Measurements from ENCODE around the gene TNFRSF4. TPM values are rescaled to one million over a fixed set of nuclear protein-coding genes. Genes with fewer than 3 reads are reported as not detected.

The TNFRSF4 gene
- total RNA-seq, 1 donor = not detected

DNA sequence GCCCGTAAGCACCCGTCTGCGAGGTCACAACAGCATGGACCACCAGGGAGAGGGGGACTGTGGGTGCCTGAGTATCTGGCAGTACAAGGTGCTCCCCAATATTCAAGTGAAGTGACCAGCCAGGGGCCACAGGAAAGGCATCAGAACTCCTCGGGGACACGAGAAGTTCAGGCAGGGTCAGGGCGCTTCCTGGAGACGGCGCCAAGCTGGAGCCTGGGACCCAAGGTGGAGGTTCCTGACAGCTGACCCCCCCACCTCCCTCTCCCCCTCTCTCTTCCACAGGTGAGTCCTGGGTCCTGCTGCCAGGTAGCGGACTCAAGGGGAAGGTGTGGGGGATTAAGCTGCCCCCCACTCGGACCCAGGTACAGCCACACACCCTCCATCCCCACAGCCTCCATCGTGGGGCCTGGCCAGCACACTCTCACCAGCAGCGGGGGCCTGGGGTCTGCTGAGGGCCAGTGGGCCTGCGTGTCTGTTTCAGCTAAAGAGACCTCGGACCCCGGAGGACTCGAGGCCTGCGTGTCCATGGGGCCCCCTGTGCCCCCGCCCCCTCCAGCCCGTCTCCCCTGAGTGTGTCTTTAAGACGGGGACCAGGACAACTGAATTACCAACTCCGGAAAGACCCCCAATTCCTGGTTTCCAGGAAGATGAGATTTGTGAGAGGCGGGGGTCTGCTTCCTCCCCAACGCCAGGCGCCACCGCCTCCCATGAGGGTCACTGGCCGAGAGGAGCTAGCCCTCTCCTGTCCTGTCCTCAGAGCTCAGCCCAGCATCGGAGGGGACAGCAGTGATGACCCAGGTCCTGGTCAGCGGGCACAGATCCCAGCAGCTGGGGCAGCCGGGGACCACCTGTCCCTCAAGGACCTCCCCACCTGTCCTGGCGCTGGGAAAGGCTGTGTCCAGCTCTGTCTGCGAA, 13.7 kb downstream of the TNFRSF4 start:
- TF ChIP-seq, protein P1, sequence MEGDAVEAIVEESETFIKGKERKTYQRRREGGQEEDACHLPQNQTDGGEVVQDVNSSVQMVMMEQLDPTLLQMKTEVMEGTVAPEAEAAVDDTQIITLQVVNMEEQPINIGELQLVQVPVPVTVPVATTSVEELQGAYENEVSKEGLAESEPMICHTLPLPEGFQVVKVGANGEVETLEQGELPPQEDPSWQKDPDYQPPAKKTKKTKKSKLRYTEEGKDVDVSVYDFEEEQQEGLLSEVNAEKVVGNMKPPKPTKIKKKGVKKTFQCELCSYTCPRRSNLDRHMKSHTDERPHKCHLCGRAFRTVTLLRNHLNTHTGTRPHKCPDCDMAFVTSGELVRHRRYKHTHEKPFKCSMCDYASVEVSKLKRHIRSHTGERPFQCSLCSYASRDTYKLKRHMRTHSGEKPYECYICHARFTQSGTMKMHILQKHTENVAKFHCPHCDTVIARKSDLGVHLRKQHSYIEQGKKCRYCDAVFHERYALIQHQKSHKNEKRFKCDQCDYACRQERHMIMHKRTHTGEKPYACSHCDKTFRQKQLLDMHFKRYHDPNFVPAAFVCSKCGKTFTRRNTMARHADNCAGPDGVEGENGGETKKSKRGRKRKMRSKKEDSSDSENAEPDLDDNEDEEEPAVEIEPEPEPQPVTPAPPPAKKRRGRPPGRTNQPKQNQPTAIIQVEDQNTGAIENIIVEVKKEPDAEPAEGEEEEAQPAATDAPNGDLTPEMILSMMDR (IDR thresholded peaks at IDR 0.05; ENCODE audit: insufficient read depth, low read length) = no peak
- no peak for DNase-seq (ENCODE audit: low read depth)
- no peak overlapping the region for H3K4me3 ChIP-seq (ENCODE audit: low read depth, low read length)

DNA sequence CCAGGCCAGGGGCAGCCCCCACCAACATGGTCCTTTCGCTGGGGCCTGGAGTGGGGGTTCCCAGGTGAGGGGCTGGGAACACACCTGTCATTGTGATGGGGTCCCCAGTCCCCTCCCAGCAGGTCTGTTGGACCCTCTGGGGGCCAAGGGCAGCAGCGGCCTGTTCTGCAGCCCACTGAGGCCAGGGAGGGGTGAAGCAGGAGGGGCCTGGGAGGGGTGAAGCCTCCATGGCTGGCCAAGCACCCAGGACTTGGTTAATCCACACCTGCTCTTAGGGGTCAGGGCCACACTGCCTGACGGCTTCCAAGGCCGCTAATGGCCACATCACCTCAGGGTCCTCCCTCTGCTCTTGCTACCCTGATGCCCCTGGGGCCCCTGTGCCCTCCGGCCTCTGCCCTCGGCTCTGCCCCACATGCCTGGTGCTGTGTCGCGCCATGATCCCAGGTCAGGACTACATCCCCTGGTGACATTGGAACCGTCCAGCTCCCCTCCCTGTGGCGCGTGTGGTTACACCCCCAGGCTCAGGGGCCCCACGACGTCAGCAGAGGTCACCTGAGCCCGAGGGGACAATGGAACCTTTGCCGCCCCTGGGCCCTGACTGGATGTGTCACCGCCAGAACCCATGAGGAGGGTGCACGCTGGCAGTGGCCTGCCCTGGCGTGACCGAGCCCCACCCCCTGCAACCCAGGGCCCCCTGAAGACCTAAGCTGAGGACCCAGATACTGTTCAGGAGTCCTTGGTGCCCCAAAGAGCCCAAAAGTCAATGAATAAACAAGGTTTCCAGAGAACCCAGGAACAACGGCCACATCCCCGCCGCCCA, 14.6 kb downstream of the TNFRSF4 start:
- DNase-seq (ENCODE audit: low read depth) = no peak
- no peak overlapping the region for H3K4me3 ChIP-seq (ENCODE audit: low read depth, low read length)
- TF ChIP-seq, protein P1 (IDR thresholded peaks at IDR 0.05; ENCODE audit: insufficient read depth, low read length) = no peak

DNA sequence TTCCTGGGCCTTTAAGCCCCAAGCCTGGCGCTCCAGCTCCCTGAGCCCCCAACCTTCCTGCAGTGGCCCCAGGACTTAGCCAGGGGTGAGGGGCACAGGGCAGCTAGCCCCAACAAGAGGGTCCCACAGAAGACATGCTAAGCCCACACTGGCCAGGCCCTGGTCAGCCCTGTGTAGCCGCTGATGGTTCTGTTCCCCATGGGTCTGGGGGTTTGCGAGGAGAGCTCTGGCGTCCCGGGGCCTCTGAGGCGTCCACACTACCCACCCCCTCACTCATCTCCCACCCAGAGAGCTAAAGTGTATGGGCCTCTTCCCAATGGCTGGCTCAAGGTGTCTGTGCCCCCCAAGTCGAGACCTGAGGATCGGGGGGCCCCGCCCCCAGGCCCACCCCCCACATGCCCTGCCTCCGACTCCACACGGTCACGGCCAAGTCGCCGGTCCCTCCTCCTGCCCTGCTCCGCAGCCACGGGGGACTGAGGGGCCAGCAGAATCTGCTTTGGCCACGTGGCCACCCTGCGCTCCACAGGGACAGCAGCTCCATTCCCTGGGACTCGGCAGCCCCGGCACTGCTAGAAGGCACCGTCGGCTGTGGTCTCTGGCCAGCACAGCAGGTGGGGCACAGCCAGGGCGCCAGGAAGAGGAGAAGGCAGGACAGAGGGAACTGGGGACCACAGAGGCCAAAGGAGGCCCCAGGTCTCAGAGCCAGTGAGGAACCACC, 15.4 kb downstream of the TNFRSF4 start:
- TF ChIP-seq, protein P1 (IDR thresholded peaks at IDR 0.05; ENCODE audit: insufficient read depth, low read length) = no peak
- no peak for DNase-seq (ENCODE audit: low read depth)
- H3K4me3 ChIP-seq (ENCODE audit: low read depth, low read length) = no peak overlapping the region

DNA sequence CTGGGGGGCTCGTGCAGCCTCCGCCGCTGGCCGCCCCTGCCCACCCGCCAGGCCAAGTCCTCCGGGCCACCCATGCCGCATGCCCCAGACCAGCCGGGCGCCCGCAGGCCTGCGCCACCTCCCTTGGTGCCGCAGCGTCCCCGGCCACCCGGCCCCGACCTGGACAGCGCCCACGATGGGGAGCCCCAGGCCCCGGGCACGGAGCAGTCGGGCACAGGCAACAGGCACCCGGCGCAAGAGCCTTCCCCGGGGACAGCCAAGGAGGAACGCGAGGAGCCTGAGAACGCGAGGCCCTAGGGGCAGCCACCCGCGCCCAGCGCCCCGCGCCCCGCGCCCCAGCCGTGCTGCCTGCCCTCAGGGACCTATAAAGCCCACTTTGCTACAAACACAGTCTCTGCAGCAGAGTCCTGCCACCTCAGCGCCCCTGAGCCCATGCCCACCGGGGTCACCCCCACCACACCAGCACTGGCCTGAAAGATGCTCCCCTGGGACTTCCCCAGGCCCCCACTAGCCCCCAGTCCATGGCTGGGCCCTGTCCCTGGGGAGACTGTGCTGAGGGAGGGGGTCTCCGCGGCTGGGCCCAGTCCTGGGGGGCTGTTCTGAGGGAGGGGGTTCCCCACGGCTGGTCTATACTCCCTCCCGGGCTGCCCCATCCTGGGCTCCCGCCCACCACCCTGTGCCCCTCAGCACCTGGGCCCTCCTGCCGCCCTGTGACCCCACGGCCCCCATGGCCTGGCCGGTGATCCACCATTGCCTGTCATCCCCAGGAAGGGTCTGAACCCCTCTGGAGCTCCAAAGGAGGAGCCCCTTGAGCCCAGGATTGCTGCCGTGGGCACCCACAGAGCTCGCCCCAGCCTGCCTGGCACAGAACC, 16.2 kb downstream of the TNFRSF4 start:
- H3K4me3 ChIP-seq (ENCODE audit: low read depth, low read length) = no peak overlapping the region
- DNase-seq (ENCODE audit: low read depth) = no peak
- TF ChIP-seq, protein P1 (IDR thresholded peaks at IDR 0.05; ENCODE audit: insufficient read depth, low read length) = no peak

DNA sequence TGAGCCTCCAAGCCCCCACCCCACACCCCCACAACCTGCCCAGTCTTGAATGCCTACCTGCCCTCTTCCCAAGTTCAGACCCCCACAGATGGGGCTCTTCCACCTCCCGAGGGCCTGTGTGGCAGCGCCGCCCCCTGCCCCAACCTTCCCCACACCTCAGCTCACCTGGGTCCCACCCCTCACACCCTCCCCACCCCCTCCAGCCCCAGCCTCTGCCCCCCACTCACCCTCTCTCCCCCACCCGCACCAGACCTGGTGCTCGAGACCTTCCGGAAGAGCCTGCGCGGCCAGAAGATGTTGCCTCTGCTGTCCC, 16.8 kb downstream of the TNFRSF4 start:
- DNase-seq (ENCODE audit: low read depth) = no peak
- TF ChIP-seq, protein P1 (IDR thresholded peaks at IDR 0.05; ENCODE audit: insufficient read depth, low read length) = no peak

More for the DNA sequence above, 16.8 kb downstream of the TNFRSF4 start:
- H3K4me3 ChIP-seq (ENCODE audit: low read depth, low read length) = no peak overlapping the region
